Measurements from ENCODE around the gene KIFC1. TPM values are rescaled to one million over a fixed set of nuclear protein-coding genes. Genes with fewer than 3 reads are reported as not detected.

KIFC1 gene
- polyA plus RNA-seq, 3 donors, result 0.14 to 0.87 (median 0.68) TPM

- DNase-seq, result no peak
- H3K36me3 Mint-ChIP-seq, result peaks cover 28 to 42% of the 10 kb centered on the region in 2 donors
- H3K4me1 Mint-ChIP-seq, result peaks cover 20% of the 10 kb centered on the region
- H3K4me2 ChIP-seq (replicated peaks; ENCODE audit: extremely low read depth, low read length, poor library complexity, severe bottlenecking), result no peak overlapping the region
- peaks cover 20 to 26% of the 10 kb centered on the region in 2 donors for H3K4me1 ChIP-seq (ENCODE audit: control insufficient read depth in 1 of 2, insufficient read depth in 2 of 2, low read length in 2 of 2)
- intact Hi-C loops (cut with micrococcal nuclease), result no loop called here
- peaks cover 0 to 1% (median 0%) of the 10 kb centered on the region in 7 donors for H3K9me3 Mint-ChIP-seq
- H3K9ac ChIP-seq (ENCODE audit: insufficient read depth, low read length, poor library complexity, severe bottlenecking), result no peak overlapping the region
- no peak overlapping the region for H2AFZ ChIP-seq (ENCODE audit: insufficient read depth, low read depth, low read length, poor library complexity, severe bottlenecking)
- H3K27ac Mint-ChIP-seq, result peak overlapping the region in 1 of 7 donors; percentile 22
- no peak overlapping the region for H3K4me3 ChIP-seq (replicated peaks in 1 of 3; ENCODE audit: low read depth in 2 of 3, low read length in 3 of 3)
- WGBS (ENCODE audit: insufficient coverage), result 88% methylated on average over 18 of the region's 19 CpGs
- H3K27me3 ChIP-seq (ENCODE audit: control insufficient read depth in 2 of 2, insufficient read depth in 2 of 2, low read length in 2 of 2), result no peaks in the 10 kb centered on the region
- no peak overlapping the region for H3K27ac ChIP-seq (ENCODE audit: low read depth in 1 of 2, low read length in 2 of 2)
- H3K9me3 ChIP-seq (replicated peaks in 1 of 2; ENCODE audit: control insufficient read depth in 1 of 2, insufficient read depth in 1 of 2, low read length in 2 of 2), result no peaks in the 10 kb centered on the region
- no peaks in the 10 kb centered on the region for H4K20me1 ChIP-seq (ENCODE audit: insufficient read depth, low read length)
- no peaks in the 10 kb centered on the region for H3K79me2 ChIP-seq (ENCODE audit: insufficient read depth, low read length)
- H3K27me3 Mint-ChIP-seq (ENCODE audit: low read depth in 3 of 3), result peaks cover 0 to 4% (median 0%) of the 10 kb centered on the region in 3 donors
- no peak overlapping the region for H3K4me3 Mint-ChIP-seq
- peaks cover 3 to 29% of the 10 kb centered on the region in 2 donors for H3K36me3 ChIP-seq (replicated peaks in 1 of 2; ENCODE audit: control insufficient read depth in 1 of 2, insufficient read depth in 2 of 2, low read length in 2 of 2)
- no peak for TF ChIP-seq CTCF (IDR thresholded peaks at IDR 0.05)
Measured at GRCh38 chr6:33440649-33441309, 49.2 kb downstream of the KIFC1 start.

- H3K4me1 Mint-ChIP-seq, result peaks cover 27% of the 10 kb centered on the region
- H4K20me1 ChIP-seq (ENCODE audit: insufficient read depth, low read length), result no peaks in the 10 kb centered on the region
- no peak overlapping the region for H2AFZ ChIP-seq (ENCODE audit: insufficient read depth, low read depth, low read length, poor library complexity, severe bottlenecking)
- H3K9me3 Mint-ChIP-seq, result peaks cover 0 to 1% (median 0%) of the 10 kb centered on the region in 7 donors
- no peaks in the 10 kb centered on the region for H3K9me3 ChIP-seq (replicated peaks in 1 of 2; ENCODE audit: control insufficient read depth in 1 of 2, insufficient read depth in 1 of 2, low read length in 2 of 2)
- H3K9ac ChIP-seq (ENCODE audit: insufficient read depth, low read length, poor library complexity, severe bottlenecking), result no peak overlapping the region
- H3K4me2 ChIP-seq (replicated peaks; ENCODE audit: extremely low read depth, low read length, poor library complexity, severe bottlenecking), result no peak overlapping the region
- peaks cover 3 to 24% of the 10 kb centered on the region in 2 donors for H3K36me3 ChIP-seq (replicated peaks in 1 of 2; ENCODE audit: control insufficient read depth in 1 of 2, insufficient read depth in 2 of 2, low read length in 2 of 2)
- intact Hi-C loops (cut with micrococcal nuclease), result no loop called here
- TF ChIP-seq CTCF (IDR thresholded peaks at IDR 0.05), result no peak
- H3K27ac Mint-ChIP-seq, result peak overlapping the region in 1 of 7 donors; percentile 22
- H3K27me3 ChIP-seq (ENCODE audit: control insufficient read depth in 2 of 2, insufficient read depth in 2 of 2, low read length in 2 of 2), result no peaks in the 10 kb centered on the region
- H3K4me3 Mint-ChIP-seq, result no peak overlapping the region
- H3K36me3 Mint-ChIP-seq, result peaks cover 32 to 42% of the 10 kb centered on the region in 2 donors
- H3K4me1 ChIP-seq (ENCODE audit: control insufficient read depth in 1 of 2, insufficient read depth in 2 of 2, low read length in 2 of 2), result peaks cover 27 to 33% of the 10 kb centered on the region in 2 donors
- WGBS (ENCODE audit: insufficient coverage), result 96% methylated on average over 8 of the region's 9 CpGs
- H3K27me3 Mint-ChIP-seq (ENCODE audit: low read depth in 3 of 3), result peaks cover 0 to 4% (median 0%) of the 10 kb centered on the region in 3 donors
- no peaks in the 10 kb centered on the region for H3K79me2 ChIP-seq (ENCODE audit: insufficient read depth, low read length)
- H3K27ac ChIP-seq (ENCODE audit: low read depth in 1 of 2, low read length in 2 of 2), result no peak overlapping the region
- H3K4me3 ChIP-seq (replicated peaks in 1 of 3; ENCODE audit: low read depth in 2 of 3, low read length in 3 of 3), result no peak overlapping the region
- DNase-seq, result no peak
Measured at GRCh38 chr6:33441457-33441856, 49.8 kb downstream of the KIFC1 start.
